SK-MEL-5 (cell line): ENCODE results near the gene GDAP1L1. TPM values are rescaled to one million over a fixed set of nuclear protein-coding genes. Genes with fewer than 3 reads are reported as not detected.
"Not testable (repeated sequence)": the region's sequence is repeated elsewhere in the genome, so short reads cannot be mapped to it uniquely, and the experiment has no call there.

Experiments used
- DNase-seq: peaks from one replicate; pipeline ENCODE4 v3.0.0-alpha.2; 2016; ENCODE audit warnings: low read depth, low spot score
- in situ Hi-C: cut with HindIII; loops from 2 replicates; pipeline ENCODE4 v1.10.0; 2016; ENCODE audit warnings: low sequenced_read_pairs, high pct_unique_total_duplicates, low pct_unique_long_range_greater_than_20kb
- total RNA-seq: library from RNA; depleted of rRNA; stranded (reverse); fragments of >200 nt; shearing (Covaris generic); gene quantifications from 2 replicates; pipeline ENCODE4 v1.2.3, GENCODE V29; 2014

GDAP1L1 gene
- total RNA-seq, 1 experiment from 2014 or later = not detected

DNA sequence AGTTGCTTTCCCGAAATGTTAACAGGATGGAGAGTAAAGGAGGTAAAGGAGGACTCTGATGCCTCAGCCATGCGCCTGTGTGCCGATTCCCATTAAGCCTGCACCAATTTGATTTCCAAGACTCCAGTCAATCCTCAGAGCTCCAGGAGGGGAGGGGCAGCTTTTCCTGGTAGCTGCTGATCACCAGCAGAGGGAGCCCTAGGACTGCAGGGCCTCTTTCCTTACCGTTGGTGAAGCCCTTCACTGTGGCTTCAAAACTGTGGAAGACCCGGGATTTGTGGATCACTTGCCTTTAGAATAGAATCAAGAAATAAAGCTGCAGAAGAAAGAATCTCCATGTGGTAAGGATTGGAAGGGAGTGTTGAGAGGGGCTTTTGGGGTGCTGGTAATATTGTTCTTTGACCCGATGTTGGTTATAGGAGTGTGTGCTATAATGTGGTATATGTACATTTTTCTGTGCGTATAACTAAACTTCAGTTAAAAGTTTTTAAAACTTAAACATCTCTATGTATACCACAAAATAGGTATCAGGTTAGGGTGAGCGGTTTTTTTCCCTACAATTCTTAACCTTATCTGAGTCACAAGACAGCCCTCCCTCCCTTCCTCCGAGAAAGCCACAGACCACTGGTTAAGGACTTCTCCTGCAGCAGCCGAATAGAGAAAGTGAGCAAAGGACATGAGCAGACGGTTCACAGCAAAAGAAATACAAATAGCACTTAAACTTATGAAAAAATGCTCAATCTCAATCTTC is 29.6 kb upstream of the GDAP1L1 start:
- DNase-seq = peak; percentile 87
- in situ Hi-C loops = no loop called here

- in situ Hi-C loops = no loop called here
Observed at GRCh38 chr20:44218446-44218845, 28.7 kb upstream of the GDAP1L1 start.

GRCh38 chr20:44219170-44219730 is 27.9 kb upstream of the GDAP1L1 start:
- in situ Hi-C loops = no loop called here
- DNase-seq = no peak

More at GRCh38 chr20:44218446-44218845, 28.7 kb upstream of the GDAP1L1 start:
- no peak for DNase-seq

- no peak for DNase-seq
- in situ Hi-C loops = no loop called here
Observed at GRCh38 chr20:44219791-44220190, 27.3 kb upstream of the GDAP1L1 start.

GRCh38 chr20:44221368-44221954 is 25.6 kb upstream of the GDAP1L1 start:
- no peak for DNase-seq
- in situ Hi-C loops = no loop called here

DNA sequence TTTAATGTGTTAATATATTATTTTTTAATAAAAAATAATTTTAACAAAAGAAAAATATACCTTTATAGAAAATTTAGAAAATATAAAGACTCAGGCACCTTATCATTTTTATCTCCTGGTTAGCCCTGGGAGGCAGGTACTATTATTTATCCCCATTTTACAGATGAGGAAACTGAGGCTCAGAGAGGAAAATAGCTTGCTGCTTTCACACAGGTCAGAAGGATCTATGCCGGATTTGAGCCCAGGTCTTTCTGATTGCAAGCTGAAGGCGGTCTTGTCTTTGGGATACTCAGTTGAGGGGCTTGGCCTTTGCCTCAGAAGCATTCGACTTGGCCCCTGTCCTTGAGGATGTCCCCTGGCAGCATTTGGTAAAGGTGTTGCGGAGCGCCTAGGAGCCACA is 25.1 kb upstream of the GDAP1L1 start:
- DNase-seq = no peak
- in situ Hi-C loops = no loop called here

DNA sequence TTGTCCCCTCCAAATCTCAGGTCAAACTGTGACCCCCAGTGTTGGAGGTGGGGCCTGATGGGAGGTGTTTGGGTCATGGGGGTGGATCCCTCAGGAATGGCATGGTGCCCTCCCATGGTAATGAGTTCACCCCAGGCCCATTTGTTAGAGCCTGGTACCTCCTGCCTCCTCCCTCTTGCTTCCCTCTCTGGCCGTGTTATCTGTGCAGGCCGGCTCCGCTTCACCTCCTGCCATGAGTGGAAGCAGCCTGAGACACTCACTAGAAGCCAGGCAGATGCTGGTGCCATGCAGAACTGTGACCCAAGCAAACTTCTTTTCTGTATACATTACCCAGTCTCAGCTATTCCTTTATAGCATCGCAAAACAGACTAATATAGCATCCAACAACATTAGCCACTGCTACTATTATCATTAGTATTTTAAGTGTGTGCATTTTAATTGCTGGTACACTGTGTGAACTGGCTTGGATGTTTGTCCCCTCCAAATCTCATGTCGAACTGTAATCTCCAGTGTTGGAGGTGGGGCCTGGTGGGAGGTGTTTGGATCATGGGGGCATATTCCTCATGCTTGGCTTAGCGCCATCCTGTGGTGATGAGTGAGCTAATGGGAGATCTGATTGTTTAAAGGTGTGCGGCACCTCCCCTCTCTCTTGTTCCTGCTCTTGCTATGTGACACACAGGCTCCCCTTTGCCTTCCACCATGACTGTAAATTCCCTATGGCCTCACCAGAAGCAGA is 24.3 kb upstream of the GDAP1L1 start:
- in situ Hi-C loops = no loop called here
- peak; percentile 47 for DNase-seq

DNA sequence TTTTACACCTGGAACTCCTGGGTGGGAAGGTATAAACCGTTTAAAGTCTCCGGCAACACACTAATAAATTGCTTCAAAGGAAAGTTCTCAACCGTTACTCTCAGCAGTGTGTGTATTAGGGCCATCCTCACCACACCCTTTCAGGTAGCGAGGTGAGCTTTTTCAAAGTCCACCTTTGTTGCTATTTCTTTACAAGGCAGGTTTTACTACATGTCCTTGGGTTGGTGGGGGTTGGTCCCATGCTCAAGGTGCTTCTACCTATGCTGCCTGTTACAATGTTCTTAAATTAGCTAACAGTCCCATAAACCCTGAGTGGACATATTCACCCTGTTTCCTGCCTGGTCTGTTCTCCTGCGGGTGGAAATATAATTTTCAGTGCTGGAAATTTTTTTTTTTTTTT is 23.4 kb upstream of the GDAP1L1 start:
- no peak for DNase-seq
- in situ Hi-C loops = no loop called here

DNA sequence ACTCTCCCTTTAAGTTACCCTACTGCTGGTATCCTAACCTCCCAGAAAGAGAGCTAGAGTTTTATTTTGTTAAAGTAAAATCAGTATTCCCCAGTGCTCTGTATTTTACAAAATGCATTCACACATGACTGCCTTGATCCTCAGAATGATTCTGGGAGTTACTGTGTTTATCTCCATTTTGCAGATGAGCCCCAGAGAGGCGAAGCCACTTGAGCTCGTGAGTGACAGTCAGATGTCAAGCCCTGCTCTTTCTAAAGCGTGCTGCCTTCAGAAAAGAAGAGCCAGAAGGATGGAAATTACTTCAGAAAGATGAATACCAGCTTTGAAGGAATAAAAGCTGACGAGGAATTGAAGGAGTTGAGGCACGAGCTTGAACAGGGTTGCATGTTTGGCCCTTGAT is 22.5 kb upstream of the GDAP1L1 start:
- in situ Hi-C loops = no loop called here
- DNase-seq = no peak

DNA sequence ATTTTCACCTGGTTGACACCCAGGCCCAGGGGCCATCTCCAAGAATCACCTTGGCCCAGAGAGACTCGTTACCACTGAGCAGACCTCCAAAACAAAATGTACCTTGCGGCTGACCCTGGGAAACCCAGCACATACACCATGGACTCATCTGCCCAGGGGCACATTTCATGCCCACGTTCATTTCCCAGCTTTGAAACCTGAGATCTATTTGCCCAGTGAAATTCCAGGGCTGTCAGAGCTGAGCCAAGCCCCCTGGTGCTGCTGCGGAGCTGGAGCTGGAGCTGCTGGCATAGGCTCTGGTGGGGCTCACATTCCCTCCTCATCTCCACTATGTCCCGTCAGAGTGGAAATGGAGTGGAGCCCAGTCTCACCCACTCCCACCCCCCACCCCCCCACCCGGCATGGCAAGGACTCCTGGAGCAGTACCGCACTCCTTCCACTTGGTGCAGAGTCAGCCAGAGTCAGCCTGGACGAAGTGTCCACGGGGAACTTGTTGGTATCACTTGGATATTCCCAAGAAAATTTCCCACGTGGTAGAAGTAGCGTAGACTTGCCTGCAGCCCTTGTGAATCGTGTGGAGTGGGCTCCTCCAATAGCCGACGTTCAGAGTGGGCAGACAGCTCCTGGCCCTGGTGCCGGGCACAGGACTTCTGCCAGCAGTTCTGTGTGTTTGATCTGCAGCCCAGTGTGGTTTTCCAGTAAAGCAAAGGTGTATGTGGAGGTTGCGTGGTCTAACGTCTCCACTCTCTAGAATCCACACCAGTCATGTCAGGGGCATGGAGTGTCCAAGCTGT is 18.4 kb upstream of the GDAP1L1 start:
- in situ Hi-C loops = no loop called here
- no peak for DNase-seq

GRCh38 chr20:44231193-44231592 is 15.9 kb upstream of the GDAP1L1 start:
- DNase-seq = peak; percentile 19
- in situ Hi-C loops = no loop called here

- in situ Hi-C loops = no loop called here
- DNase-seq = peak; percentile 28
Observed at GRCh38 chr20:44231713-44232468, 15.2 kb upstream of the GDAP1L1 start.

- in situ Hi-C loops, DNase-seq: not testable (repeated sequence)
Observed at GRCh38 chr20:44232469-44232856, 14.6 kb upstream of the GDAP1L1 start.

DNA sequence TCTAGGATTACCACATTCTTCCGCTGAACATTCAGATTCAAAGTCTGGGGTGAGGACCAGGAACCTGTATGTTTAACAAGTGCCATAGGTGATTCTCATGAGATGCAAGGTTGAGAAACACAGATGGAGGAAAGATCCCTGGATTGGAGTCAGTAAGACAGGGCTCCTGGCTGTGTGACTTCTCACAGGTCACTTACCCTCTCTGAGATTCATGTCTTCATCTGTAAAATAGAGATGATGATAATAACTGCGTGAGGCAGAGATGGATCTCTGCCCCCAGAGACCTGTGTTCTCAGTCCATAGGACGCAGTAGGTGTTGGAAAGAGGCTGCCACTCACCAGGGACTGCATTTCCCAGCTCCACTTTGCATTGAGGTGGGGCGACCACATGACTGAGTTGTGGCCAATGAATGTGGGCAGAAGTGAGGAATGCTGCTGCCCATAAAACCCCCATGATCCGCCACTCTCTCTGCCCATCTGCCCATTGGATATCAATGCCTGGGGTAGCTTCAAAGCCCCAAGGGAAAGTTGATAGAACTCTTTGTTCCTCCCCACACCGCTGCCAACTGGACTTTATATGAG is 13.6 kb upstream of the GDAP1L1 start:
- in situ Hi-C loops = no loop called here
- DNase-seq = peak; percentile 23

GRCh38 chr20:44234566-44235317 is 12.4 kb upstream of the GDAP1L1 start:
- no peak for DNase-seq
- in situ Hi-C loops = no loop called here

DNA sequence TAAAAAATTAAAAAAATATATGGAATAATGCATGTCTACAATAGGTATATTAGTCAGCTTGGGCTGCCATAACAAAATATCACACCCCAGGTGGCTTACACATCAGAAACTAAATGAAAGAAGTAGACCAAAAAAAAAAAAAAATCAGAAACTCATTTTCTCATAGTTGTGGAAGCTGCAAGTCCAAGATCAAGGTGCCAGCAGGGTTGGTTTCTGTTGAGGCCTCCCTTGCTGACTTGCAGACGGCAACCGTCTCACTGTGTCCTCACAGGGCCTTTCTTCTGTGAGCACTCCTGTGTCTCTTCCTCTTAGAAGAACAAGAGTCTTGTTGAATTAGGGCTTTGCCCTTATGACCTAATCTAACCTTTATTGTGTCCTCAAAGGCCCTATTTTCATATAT is 11.4 kb upstream of the GDAP1L1 start:
- DNase-seq = peak; percentile 25
- in situ Hi-C loops = no loop called here
